OCI-LY3 (cell line): ENCODE results near the gene SLC5A11.

Source experiments
- H2AFZ ChIP-seq: fragments of 200-600, 300-600 bp; shearing (Covaris generic); 2 replicates; pipeline ENCODE4 v1.6.0; 2014; ENCODE audit warnings: antibody characterized with exemption, low read depth, low read length
- H3K27ac ChIP-seq: fragments of 200-600, 300-600 bp; sonication (generic); 2 replicates; pipeline ENCODE4 v1.5.1; 2014; ENCODE audit warnings: mild to moderate bottlenecking, low read length, moderate library complexity, mixed read lengths
- H3K27me3 ChIP-seq: fragments of 200-600, 300-600 bp; sonication (generic); 2 replicates; pipeline ENCODE4 v1.6.1; 2014; ENCODE audit warnings: low read depth, low read length, mixed read lengths
- H3K36me3 ChIP-seq: fragments of 200-600, 300-600 bp; sonication (generic); replicated peaks from 2 replicates; pipeline ENCODE3; 2014; ENCODE audit warnings: low read depth, low read length, mixed read lengths
- H3K4me1 ChIP-seq: fragments of 300-600, 200-600 bp; sonication (generic); 2 replicates; pipeline ENCODE4 v1.6.1; 2014; ENCODE audit warnings: low read length, mixed read lengths
- H3K4me2 ChIP-seq: fragments of 200-600, 300-600 bp; sonication (generic); 2 replicates; pipeline ENCODE4 v1.6.1; 2014; ENCODE audit warnings: low read length, mixed read lengths
- H3K4me3 ChIP-seq: fragments of 300-600, 200-600 bp; sonication (generic); 2 replicates; pipeline ENCODE4 v1.5.1; 2014; ENCODE audit warnings: antibody characterized with exemption, mild to moderate bottlenecking, low read length, moderate library complexity
- H3K79me2 ChIP-seq: fragments of 300-600, 200-600 bp; shearing (Covaris generic); 2 replicates; pipeline ENCODE4 v1.6.1; 2014; ENCODE audit warnings: mild to moderate bottlenecking, low read length, mixed read lengths
- H3K9ac ChIP-seq: fragments of 300-600, 200-600 bp; shearing (Covaris generic); 2 replicates; pipeline ENCODE4 v1.6.0; 2014; ENCODE audit warnings: mild to moderate bottlenecking, low read length, moderate library complexity
- H3K9me3 ChIP-seq: fragments of 200-600, 300-600 bp; shearing (Covaris generic); 2 replicates; pipeline ENCODE4 v1.6.1; 2014; ENCODE audit warnings: low read length, mixed read lengths; ENCODE audit not compliant: insufficient read depth
- H4K20me1 ChIP-seq: fragments of 200-600, 300-600 bp; sonication (generic); 2 replicates; pipeline ENCODE4 v1.6.1; 2016; ENCODE audit warnings: low read length, mixed read lengths; ENCODE audit not compliant: insufficient read depth
- CTCF ChIP-seq: fragments of 200-600, 300-600 bp; sonication (generic); IDR thresholded peaks from 2 replicates; pipeline ENCODE4 v1.5.1; 2014; ENCODE audit warnings: antibody characterized with exemption, low read length, low read depth
- EZH2phosphoT487 ChIP-seq: fragments of 200-600 bp; shearing (Covaris generic); IDR thresholded peaks from 2 replicates; pipeline ENCODE4 v1.6.1; 2018; ENCODE audit warnings: antibody characterized with exemption, mixed run types, low read depth

Gene SLC5A11

GRCh38 chr16:24858219-24859041 is 12.7 kb downstream of the SLC5A11 start:
- H3K27ac ChIP-seq, result no peak overlapping the region
- no peaks in the 10 kb centered on the region for H4K20me1 ChIP-seq
- TF ChIP-seq CTCF (no peak), EZH2phosphoT487 (no peak)
- no peak overlapping the region for H3K4me2 ChIP-seq
- no peaks in the 10 kb centered on the region for H3K4me1 ChIP-seq
- no peaks in the 10 kb centered on the region for H3K79me2 ChIP-seq
- H3K9ac ChIP-seq, result no peak overlapping the region
- H2AFZ ChIP-seq, result no peak overlapping the region
- H3K4me3 ChIP-seq, result no peak overlapping the region
- no peaks in the 10 kb centered on the region for H3K36me3 ChIP-seq
- no peaks in the 10 kb centered on the region for H3K9me3 ChIP-seq
- no peaks in the 10 kb centered on the region for H3K27me3 ChIP-seq

GRCh38 chr16:24861461-24861860 is 15.7 kb downstream of the SLC5A11 start:
- 0 out of 2 replicates have a peak, but pooled peaks cover 6% of the 10 kb centered on the region for H3K9me3 ChIP-seq
- no peak for TF ChIP-seq EZH2phosphoT487
- TF ChIP-seq CTCF, result no peak
- peaks cover 6% of the 10 kb centered on the region for H3K36me3 ChIP-seq
- no peak overlapping the region for H3K9ac ChIP-seq
- H3K27ac ChIP-seq, result no peak overlapping the region
- no peaks in the 10 kb centered on the region for H3K4me1 ChIP-seq
- H3K4me3 ChIP-seq, result no peak overlapping the region
- no peak overlapping the region for H2AFZ ChIP-seq
- no peak overlapping the region for H3K4me2 ChIP-seq
- no peaks in the 10 kb centered on the region for H4K20me1 ChIP-seq
- H3K79me2 ChIP-seq, result no peaks in the 10 kb centered on the region
- no peaks in the 10 kb centered on the region for H3K27me3 ChIP-seq

- TF ChIP-seq CTCF (no peak), EZH2phosphoT487 (no peak)
- Histone ChIP-seq H2AFZ (no peak overlapping the region), H3K79me2 (no peaks in the 10 kb centered on the region), H3K27me3 (no peaks in the 10 kb centered on the region), H3K9me3 (0 out of 2 replicates have a peak, but pooled peaks cover 6% of the 10 kb centered on the region), H3K4me1 (no peaks in the 10 kb centered on the region), H3K9ac (no peak overlapping the region), H3K4me3 (no peak overlapping the region), H3K4me2 (no peak overlapping the region), H4K20me1 (no peaks in the 10 kb centered on the region), H3K27ac (no peak overlapping the region), H3K36me3 (peaks cover 6% of the 10 kb centered on the region)
Observed at GRCh38 chr16:24863582-24864437, 18.0 kb downstream of the SLC5A11 start.

- Histone ChIP-seq H3K9ac (no peak overlapping the region), H4K20me1 (no peaks in the 10 kb centered on the region), H2AFZ (no peak overlapping the region), H3K4me3 (no peak overlapping the region), H3K9me3 (0 out of 2 replicates have a peak, but pooled peaks cover 2% of the 10 kb centered on the region), H3K27ac (no peak overlapping the region), H3K36me3 (peaks cover 1% of the 10 kb centered on the region), H3K4me1 (no peaks in the 10 kb centered on the region), H3K4me2 (no peak overlapping the region), H3K79me2 (no peaks in the 10 kb centered on the region), H3K27me3 (no peaks in the 10 kb centered on the region)
- no peak for TF ChIP-seq CTCF
- TF ChIP-seq EZH2phosphoT487, result no peak
Observed at GRCh38 chr16:24869033-24869432, 23.3 kb downstream of the SLC5A11 start.
